Adrenal gland (tissue), 19 donors: Measurements from ENCODE around the gene GPR142. TPM values are rescaled to one million over a fixed set of nuclear protein-coding genes. Genes with fewer than 3 reads are reported as not detected.

Experiments used
- DNase-seq, 7 donors: peaks; one replicate each; pipeline ENCODE4 v3.0.0-alpha.2; 2019 to 2020
- H3K27ac ChIP-seq, 5 donors: fragments of 200-600 bp; sonication (generic) in 4 of 5; 1 replicate in 3 of 5; 2 replicates in 2 of 5; pipeline versions ENCODE4 v1.5.1 to v1.8.0; 2016 to 2020; ENCODE audit warnings: mild to moderate bottlenecking in 1 of 5
- H3K27me3 ChIP-seq: fragments of 200-600 bp; 2 replicates; pipeline ENCODE4 v1.8.0; 2021
- H3K36me3 ChIP-seq, 2 donors: fragments of 200-600 bp; replicated peaks in 1 of 2; 1 replicate in 1 of 2; 2 replicates in 1 of 2; pipeline versions ENCODE4 v1.5.1 to v1.8.0; 2018 to 2022
- H3K4me1 ChIP-seq, 2 donors: fragments of 200-600 bp; replicated peaks in 1 of 2; 1 replicate in 1 of 2; 2 replicates in 1 of 2; pipeline versions ENCODE4 v1.5.1 to v1.8.0; 2018 to 2021
- H3K4me3 ChIP-seq, 4 donors: fragments of 200-600 bp; sonication (generic) in 3 of 4; one replicate each; pipeline ENCODE4 v1.5.1; 2016 to 2018
- H3K9me3 ChIP-seq, 3 donors: fragments of 200-600 bp; sonication (generic) in 1 of 3; replicated peaks in 1 of 3; 1 replicate in 2 of 3; 2 replicates in 1 of 3; pipeline versions ENCODE4 v1.5.1 to v1.8.0; 2016 to 2021
- POLR2A ChIP-seq, 2 donors: fragments of 450-650 bp; IDR thresholded peaks; one replicate each; pipeline ENCODE4 v1.6.1; 2017; ENCODE audit warnings: antibody characterized with exemption in 2 of 2, mild to moderate bottlenecking in 2 of 2, moderate library complexity in 1 of 2
- WGBS, 4 donors: extraction: QIAGEN DNeasy Blood & Tissue Kit in 2 of 4; methylation state at CpG; one replicate each; pipeline versions ENCODE4 v1.1.5 to v1.1.7; 2013 to 2017; 5-methylcytosine and 5-hydroxymethylcytosine counted together
- intact Hi-C, 2 donors: fragments of 100-400 bp; cut with DNase I; formaldehyde crosslinking; loops; one replicate each; pipeline versions ENCODE4 v1.14.1 to v1.15.0; 2022 to 2023
- long read RNA-seq, 10 donors: library from polyadenylated mRNA in 3 of 10; unstranded in 2 of 10; stranded (forward) in 1 of 10; transcript quantifications; one replicate each; pipeline ENCODE4 v2.0.0 and lab custom pipeline, GENCODE V29; 2021 to 2026
- polyA plus RNA-seq, 3 donors: library from polyadenylated mRNA; stranded (reverse); fragments of 200-250 nt in 2 of 3; fragments of 350-450 nt in 1 of 3; fragmentation: Illumina TruSeq in 1 of 3; extraction: RNeasy Lipid Tissue Mini Kit (QIAGEN cat#74804) in 1 of 3; gene quantifications; one replicate each; pipeline ENCODE4 v1.2.3, GENCODE V29; 2013 to 2014
- total RNA-seq, 9 donors: library from RNA; depleted of rRNA in 4 of 9; stranded (reverse); fragments of >200 nt in 4 of 9; fragments of 120-200 nt in 1 of 9; fragmentation: NEBNext Ultra II Directional in 1 of 9; extraction: Animal tissue kit (Norgen Biotek cat#: 25700) in 1 of 9; gene quantifications; one replicate each; pipeline versions ENCODE4 v1.1.0 to v1.2.4, GENCODE V29; 2013 to 2023
- TF ChIP-seq, protein P1 (sequence below), 6 experiments: fragments of 450-650 bp in 4 of 6; fragments of 200-600 bp in 2 of 6; sonication (generic) in 1 of 6; IDR thresholded peaks; 1 replicate in 5 of 6; 2 replicates in 1 of 6; pipeline versions ENCODE4 v1.5.1 to v1.8.0; 2016 to 2021; ENCODE audit warnings: antibody characterized with exemption in 6 of 6, mild to moderate bottlenecking in 2 of 6, moderate library complexity in 1 of 6
- donor health status: healthy with polysubstance abuse.
- donor health status: Bipolar disorder and iron deficiency.
- donor health status: DM: yes; HTN: yes; CAD: no.
- donor health status: DM: no; HTN: no; CAD: no.
- donor health status: DM: no; HTN: no; CAD: no.
- donor health status: DM: yes; HTN: yes; CAD: no.

Gene GPR142, protein sequence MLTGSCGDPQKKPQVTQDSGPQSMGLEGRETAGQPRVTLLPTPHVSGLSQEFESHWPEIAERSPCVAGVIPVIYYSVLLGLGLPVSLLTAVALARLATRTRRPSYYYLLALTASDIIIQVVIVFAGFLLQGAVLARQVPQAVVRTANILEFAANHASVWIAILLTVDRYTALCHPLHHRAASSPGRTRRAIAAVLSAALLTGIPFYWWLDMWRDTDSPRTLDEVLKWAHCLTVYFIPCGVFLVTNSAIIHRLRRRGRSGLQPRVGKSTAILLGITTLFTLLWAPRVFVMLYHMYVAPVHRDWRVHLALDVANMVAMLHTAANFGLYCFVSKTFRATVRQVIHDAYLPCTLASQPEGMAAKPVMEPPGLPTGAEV
- total RNA-seq (not detected), polyA plus RNA-seq (under 1 TPM in 1 of 3 donors, not detected in 2; 0.13 TPM)
- long read RNA-seq, donor 1 = 0 reads
- long read RNA-seq, donor 2 = 0 reads
- long read RNA-seq, donor 3 = 0 reads
- long read RNA-seq, donor 4 = 0 reads
- long read RNA-seq, donor 5 = 0 reads
- long read RNA-seq, donor 6 = 0 reads
- long read RNA-seq, donor 7 = 0 reads
- long read RNA-seq, donor 8 = 0 reads
- long read RNA-seq, donor 9 = 0 reads
- long read RNA-seq, donor 10 = 0 reads

DNA sequence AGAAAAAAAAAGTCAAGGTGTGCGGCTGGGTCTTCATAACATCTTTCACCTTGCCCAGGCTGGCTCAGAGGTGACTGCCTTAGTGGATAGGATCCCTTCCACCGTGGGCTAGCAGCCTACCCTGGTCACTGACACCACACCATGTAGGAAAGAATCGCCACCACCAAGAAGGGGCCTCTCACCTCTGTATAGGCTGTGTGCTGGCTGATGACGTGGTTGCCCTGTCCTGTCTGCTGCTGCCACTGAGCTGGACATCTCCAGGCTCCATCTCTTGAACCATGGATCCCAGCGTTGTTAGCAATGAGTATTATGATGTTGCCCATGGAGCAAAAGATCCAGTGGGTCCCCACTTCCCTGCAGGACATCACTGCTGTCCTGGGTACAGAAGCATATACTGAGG is at the start of gene GPR142:
GPR142 (plus strand) TSS at position 301 of the 400 bp plus-strand sequence. CDS start 2,035 bp downstream, outside the sequence.
- H3K36me3 ChIP-seq = no peaks in the 10 kb centered on the region
- H3K27me3 ChIP-seq = no peaks in the 10 kb centered on the region
- intact Hi-C loops = loop anchor here in 1 of 2 donors (10.0 kb wide), 1 partner anchor 152 kb away; the partner anchor contains the start of gene TTYH2
- no peaks in the 10 kb centered on the region for H3K4me1 ChIP-seq
- H3K4me3 ChIP-seq = no peak within 1 kb of the TSS
- no peak for DNase-seq
- 81 to 88% (median 84%) methylated on average over 4 to 5 of the region's 5 CpGs for WGBS, 4 donors
- no peak for TF ChIP-seq POLR2A (IDR thresholded peaks at IDR 0.05)
- TF ChIP-seq, protein P1, sequence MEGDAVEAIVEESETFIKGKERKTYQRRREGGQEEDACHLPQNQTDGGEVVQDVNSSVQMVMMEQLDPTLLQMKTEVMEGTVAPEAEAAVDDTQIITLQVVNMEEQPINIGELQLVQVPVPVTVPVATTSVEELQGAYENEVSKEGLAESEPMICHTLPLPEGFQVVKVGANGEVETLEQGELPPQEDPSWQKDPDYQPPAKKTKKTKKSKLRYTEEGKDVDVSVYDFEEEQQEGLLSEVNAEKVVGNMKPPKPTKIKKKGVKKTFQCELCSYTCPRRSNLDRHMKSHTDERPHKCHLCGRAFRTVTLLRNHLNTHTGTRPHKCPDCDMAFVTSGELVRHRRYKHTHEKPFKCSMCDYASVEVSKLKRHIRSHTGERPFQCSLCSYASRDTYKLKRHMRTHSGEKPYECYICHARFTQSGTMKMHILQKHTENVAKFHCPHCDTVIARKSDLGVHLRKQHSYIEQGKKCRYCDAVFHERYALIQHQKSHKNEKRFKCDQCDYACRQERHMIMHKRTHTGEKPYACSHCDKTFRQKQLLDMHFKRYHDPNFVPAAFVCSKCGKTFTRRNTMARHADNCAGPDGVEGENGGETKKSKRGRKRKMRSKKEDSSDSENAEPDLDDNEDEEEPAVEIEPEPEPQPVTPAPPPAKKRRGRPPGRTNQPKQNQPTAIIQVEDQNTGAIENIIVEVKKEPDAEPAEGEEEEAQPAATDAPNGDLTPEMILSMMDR (IDR thresholded peaks at IDR 0.05) = no peak
- no peak within 1 kb of the TSS for H3K27ac ChIP-seq
- no peaks in the 10 kb centered on the region for H3K9me3 ChIP-seq

DNA sequence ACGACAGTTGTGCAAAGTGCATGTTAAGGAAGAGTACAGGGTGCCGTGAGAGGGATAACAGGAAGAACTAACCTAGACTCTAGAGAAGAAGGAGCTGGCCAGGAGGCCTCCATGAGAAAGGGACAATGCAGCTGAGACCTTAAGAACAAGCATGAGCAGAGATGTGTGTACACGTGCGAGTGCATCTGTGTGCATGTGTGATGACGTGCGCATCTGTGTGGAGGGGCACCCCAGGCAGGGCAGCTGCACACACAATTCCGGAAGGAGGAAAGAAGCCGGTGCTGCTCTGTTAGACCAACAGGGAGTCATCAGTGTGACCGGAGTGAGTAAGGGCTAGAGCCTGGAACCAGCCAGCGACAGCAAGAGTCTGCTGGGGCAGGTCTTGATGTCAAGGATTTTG is 48.9 kb upstream of the GPR142 start:
- WGBS, 4 donors = 79 to 91% (median 87%) methylated on average over 9 to 10 of the region's 10 CpGs
- intact Hi-C loops = no loop called here
- H3K4me1 ChIP-seq = no peaks in the 10 kb centered on the region
- no peaks in the 10 kb centered on the region for H3K27me3 ChIP-seq
- no peak for DNase-seq
- no peak overlapping the region for H3K4me3 ChIP-seq
- no peak for TF ChIP-seq POLR2A (IDR thresholded peaks at IDR 0.05)
- TF ChIP-seq, protein P1 (IDR thresholded peaks at IDR 0.05) = no peak
- H3K9me3 ChIP-seq = no peaks in the 10 kb centered on the region
- H3K27ac ChIP-seq = no peak overlapping the region
- no peaks in the 10 kb centered on the region for H3K36me3 ChIP-seq

DNA sequence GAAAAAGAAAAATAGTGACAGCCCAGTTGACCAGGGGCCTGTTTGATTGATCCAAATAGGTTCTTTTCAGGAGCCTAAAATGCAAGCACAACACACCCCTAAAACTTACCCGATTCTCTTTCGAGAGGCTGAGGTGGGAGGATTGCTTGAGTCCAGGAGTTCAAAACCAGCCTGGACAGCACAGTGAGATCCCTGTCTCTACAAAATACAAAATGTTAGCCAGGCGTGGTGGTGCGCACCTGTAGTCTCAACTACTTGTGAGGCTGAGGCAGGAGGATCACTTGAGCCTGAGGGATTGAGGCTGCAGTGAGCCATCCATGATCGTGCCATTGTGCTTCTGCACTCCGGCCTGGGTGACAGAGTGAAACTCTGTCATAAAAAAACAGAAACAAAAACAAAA is 42.8 kb upstream of the GPR142 start:
- Histone ChIP-seq H3K4me3 (no peak overlapping the region), H3K27me3 (peaks cover 16% of the 10 kb centered on the region), H3K4me1 (peaks cover 4 to 16% of the 10 kb centered on the region in 2 donors), H3K9me3 (no peaks in the 10 kb centered on the region), H3K36me3 (no peaks in the 10 kb centered on the region), H3K27ac (no peak overlapping the region)
- TF ChIP-seq POLR2A (IDR thresholded peaks at IDR 0.05) = no peak
- TF ChIP-seq, protein P1 (IDR thresholded peaks at IDR 0.05) = no peak
- DNase-seq = no peak
- intact Hi-C loops = no loop called here
- WGBS, 4 donors = 79 to 91% (median 83%) methylated on average over 6 of the region's 6 CpGs

DNA sequence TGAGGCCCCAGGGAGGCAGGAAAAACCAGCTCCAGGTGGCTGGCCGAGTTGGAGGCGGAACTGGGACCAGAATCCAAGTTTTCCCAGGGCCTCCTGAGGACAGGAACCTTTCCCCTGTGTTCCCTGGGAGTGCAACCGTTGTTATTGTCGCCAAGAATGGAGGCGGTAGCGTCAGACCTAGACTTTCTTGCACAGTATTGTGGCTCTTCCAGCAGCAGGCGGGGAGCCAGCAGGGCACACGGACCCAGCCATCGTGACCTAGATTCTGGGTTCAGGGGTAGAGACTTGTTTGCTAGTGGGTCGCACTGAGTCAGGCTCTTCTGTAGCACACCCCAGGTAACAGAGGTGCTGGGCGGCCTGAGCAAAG is 41.9 kb upstream of the GPR142 start:
- H3K9me3 ChIP-seq = no peaks in the 10 kb centered on the region
- peak in 1 of 7 donors; percentile 26 for DNase-seq
- H3K4me3 ChIP-seq = peak overlapping the region in 1 of 4 donors; percentile 57
- TF ChIP-seq, protein P1 (IDR thresholded peaks at IDR 0.05) = no peak
- TF ChIP-seq POLR2A (IDR thresholded peaks at IDR 0.05) = no peak
- H3K4me1 ChIP-seq = peaks cover 4 to 16% of the 10 kb centered on the region in 2 donors
- intact Hi-C loops = no loop called here
- WGBS, 4 donors = 15 to 40% (median 33%) methylated on average over 4 to 11 of the region's 11 CpGs
- no peaks in the 10 kb centered on the region for H3K36me3 ChIP-seq
- H3K27ac ChIP-seq = no peak overlapping the region
- H3K27me3 ChIP-seq = peaks cover 16% of the 10 kb centered on the region
